HFF-Myc (cell line): ENCODE data around the gene SIGLEC12.

Experiments
- DNase-seq: peaks from one replicate; pipeline ENCODE4 v3.0.0-alpha.2; 2011; ENCODE audit warnings: low read depth; ENCODE audit errors: extremely low read depth
- H3K4me3 ChIP-seq: replicated peaks from 2 replicates; pipeline ENCODE4 v1.5.1; 2011; ENCODE audit warnings: low read depth, mild to moderate bottlenecking, control low read depth, low read length
- TF ChIP-seq, protein P1 (sequence below): IDR thresholded peaks from 2 replicates; pipeline ENCODE4 v1.5.1; 2012; ENCODE audit warnings: mild to moderate bottlenecking, low read depth, low read length, control low read depth; ENCODE audit errors: missing control alignments

Gene SIGLEC12

DNA sequence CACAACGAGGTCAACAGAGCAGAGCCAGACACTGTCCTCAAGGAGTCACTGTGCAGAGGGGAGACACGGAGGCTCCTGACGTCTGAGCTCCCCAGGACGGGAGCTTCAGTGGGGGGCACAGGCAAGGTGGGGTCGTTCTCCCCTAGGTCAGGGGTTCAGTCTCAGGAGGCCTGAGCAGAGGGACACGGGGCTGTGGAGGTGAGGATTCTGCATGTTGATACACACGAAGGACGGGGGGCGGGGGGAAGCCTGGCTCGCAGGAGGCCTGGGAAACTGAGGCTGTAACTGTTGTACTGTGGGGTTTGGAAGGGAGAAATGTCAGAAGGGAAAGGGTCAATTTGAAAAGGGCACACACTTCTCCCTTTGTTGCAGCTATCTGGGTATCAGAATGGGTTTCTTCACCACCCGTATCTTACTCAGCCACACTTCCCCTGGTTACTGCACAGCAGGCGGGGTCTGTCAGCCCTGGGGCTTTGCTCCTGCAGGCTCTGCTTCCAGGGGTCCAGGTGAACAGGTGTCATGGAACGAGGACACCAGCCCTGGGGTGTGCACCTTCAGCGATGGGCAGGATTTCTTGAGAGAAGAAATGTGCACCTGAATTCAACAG is 42.6 kb downstream of the SIGLEC12 start:
- H3K4me3 ChIP-seq: no peak overlapping the region
- TF ChIP-seq, protein P1, sequence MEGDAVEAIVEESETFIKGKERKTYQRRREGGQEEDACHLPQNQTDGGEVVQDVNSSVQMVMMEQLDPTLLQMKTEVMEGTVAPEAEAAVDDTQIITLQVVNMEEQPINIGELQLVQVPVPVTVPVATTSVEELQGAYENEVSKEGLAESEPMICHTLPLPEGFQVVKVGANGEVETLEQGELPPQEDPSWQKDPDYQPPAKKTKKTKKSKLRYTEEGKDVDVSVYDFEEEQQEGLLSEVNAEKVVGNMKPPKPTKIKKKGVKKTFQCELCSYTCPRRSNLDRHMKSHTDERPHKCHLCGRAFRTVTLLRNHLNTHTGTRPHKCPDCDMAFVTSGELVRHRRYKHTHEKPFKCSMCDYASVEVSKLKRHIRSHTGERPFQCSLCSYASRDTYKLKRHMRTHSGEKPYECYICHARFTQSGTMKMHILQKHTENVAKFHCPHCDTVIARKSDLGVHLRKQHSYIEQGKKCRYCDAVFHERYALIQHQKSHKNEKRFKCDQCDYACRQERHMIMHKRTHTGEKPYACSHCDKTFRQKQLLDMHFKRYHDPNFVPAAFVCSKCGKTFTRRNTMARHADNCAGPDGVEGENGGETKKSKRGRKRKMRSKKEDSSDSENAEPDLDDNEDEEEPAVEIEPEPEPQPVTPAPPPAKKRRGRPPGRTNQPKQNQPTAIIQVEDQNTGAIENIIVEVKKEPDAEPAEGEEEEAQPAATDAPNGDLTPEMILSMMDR: no peak
- no peak for DNase-seq

DNA sequence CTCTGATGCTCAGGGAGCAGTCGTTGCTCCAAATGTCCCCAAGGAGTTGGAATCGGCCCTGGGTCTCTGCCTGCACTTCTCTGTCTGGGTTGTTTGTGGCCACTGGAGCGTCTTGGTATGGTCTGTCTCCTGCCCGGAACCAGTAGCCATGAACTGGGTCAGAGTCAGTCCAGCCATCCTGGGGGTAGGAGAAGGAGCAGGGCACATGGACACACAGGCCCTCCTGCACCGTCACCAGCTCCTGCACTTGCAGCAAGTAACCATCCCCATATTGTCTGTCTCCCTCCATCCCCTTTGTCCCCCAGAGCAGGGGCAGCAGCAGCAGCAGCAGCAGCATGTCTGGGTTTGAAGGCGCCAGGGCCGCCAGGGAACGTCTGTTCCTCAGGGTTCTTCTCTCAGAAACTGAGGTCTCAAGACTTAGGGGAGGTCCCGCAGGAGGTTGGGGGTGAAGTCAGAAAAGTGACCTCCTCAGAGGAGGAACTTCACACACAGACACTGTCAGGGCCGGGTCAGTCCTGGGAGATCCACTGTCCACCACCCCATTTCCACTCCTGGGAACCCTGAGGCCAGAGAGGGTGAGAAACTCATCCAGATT is 43.5 kb downstream of the SIGLEC12 start, which contains the start of gene SIGLEC8:
SIGLEC8 (minus strand) TSS at position 404 of the 595 bp plus-strand sequence; CDS start at position 337, 67 bp downstream.
- no peak within 1 kb of the TSS for H3K4me3 ChIP-seq
- TF ChIP-seq, protein P1: no peak
- DNase-seq: no peak

DNA sequence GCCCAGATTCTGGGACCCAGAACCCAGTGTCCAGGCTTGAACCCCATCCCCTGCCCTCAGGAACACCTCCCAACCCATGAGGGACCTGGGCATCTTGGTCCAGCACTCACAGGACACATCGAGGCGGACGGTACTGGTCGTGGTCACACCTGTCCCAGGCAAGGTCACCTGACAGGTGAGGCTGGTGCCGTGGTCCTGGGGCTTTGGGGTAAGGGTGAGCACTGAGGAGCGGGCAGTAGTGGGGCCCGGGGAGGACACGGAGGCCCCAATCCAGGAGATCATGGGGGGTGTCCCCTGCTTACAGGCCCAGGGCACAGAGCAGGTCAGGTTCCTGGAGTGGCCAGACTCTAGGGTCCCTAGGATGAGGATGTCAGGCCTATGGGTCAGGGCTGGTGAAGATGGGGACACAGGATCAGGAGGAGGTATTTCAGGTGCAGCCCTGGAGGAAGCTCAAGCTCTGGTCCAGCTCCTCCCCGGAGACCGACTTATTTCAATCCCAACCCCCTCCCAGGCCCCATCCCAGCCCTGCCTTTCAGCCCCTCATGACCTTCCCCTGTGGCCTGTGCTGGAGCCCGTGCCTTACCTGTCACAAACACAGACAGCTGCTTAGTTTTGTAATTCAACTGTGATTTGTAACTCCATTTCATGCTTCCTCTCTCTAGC is 44.1 kb downstream of the SIGLEC12 start:
- TF ChIP-seq, protein P1: no peak
- no peak overlapping the region for H3K4me3 ChIP-seq
- no peak for DNase-seq

DNA sequence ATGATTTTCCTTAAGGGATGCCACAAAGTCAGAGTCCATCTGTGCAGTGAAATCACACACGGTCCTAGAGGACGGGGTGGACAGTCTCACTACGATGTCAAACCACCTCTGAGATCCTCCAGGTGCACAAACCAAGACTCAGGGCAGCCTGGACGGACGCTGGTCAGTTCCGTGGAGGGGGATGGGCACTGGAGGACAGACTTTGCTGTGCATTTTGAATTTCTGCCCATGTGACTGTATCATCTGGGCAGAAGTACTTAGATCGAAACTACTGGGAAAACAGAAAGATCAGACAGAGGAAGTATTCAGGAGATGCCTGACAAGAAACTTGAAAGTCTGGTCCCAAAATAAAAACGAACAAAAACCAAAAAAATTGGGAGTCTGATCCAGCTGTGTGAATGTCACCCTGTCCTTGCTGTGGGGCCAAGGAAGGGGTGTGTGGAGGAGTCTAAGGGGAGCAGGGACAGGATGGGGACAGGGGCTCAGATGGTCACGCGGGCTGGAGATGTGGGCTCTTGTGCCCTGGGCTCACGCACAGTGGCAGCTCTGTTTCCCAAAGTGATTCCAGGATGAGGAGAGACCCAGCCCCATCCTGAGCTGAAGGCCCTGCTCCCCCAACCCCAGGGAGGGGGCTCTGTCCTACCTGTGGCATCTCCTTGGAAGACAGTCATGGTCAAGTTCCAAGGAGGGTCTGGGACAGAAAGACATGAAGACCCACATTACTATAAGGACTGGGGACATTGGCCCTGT is 44.9 kb downstream of the SIGLEC12 start:
- H3K4me3 ChIP-seq: no peak overlapping the region
- no peak for DNase-seq
- TF ChIP-seq, protein P1: no peak

DNA sequence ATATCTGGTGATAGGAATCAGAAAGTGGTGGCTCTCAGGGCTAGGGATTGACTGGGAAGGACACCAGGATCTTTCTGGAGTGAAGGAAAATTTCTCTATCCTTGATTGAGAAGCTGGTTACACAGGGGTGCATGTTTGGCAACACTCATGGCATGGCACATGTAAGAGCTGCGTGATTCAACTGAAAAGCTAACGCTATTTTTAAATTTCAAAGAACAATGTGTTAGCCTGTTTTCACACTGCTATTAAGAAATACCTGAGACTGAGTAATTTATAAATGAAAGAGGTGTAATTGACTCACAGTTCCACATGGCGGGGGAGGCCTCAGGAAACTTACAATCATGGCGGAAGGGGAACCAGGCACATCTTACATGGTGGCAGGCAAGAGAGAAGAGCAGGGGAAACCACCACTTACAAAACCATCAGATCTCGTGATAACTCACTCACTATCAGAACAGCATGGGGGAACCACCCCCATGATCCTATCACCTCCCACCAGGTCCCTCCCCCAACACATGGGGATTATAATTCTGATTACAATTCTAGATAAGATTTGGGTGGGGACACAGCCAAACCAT is 50.8 kb downstream of the SIGLEC12 start:
- no peak overlapping the region for H3K4me3 ChIP-seq
- no peak for DNase-seq
- TF ChIP-seq, protein P1: no peak

DNA sequence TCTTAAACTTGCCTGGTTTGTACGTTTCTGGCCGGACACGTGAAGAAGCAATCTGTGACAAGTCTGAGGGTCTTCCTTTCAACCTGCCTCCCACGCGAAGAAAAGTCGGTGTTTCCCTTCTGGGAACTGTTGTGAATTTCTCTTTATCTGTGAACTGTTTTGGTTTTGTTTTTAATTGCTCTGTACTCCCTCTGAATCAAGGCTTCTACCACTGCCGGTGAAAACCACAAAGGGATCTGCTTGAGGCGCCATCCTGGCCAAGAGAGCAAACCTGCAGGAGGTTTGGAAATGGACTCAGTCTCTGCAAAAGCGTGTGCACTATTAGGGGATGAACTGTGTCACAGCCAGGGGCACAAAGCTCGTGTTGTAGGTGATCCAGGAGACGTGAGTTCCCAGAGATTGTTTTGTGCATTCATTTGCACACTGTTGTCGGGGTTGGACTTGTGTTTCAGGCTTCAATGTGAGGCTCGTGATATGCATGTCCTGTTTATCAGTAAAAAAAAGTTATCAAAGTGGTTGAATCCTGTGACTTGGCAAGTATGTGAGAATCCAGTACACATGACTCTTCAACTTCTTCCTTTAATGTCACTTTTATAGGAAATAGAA is 53.1 kb downstream of the SIGLEC12 start:
- H3K4me3 ChIP-seq: no peak overlapping the region
- no peak for DNase-seq
- TF ChIP-seq, protein P1: no peak
